Tibial nerve (tissue), 4 donors: ENCODE measurements around the gene INTS3.

Source experiments
- EP300 ChIP-seq, 2 donors: sonication (generic); formaldehyde crosslinking; IDR thresholded peaks; one replicate each; pipeline ENCODE4 v1.6.1; 2017; ENCODE audit warnings: antibody characterized with exemption in 2 of 2, mild to moderate bottlenecking in 1 of 2
- POLR2A ChIP-seq, 2 donors: fragments of 450-650 bp; IDR thresholded peaks; one replicate each; pipeline ENCODE4 v1.6.1; 2017; ENCODE audit warnings: antibody characterized with exemption in 2 of 2, mild to moderate bottlenecking in 2 of 2, moderate library complexity in 2 of 2
- TF ChIP-seq, protein P1 (sequence below), 5 experiments: fragments of 200-600 bp in 3 of 5; fragments of 450-650 bp in 2 of 5; sonication (generic) in 3 of 5; IDR thresholded peaks; one replicate each; pipeline ENCODE4 v1.5.1; 2016 to 2019; ENCODE audit warnings: antibody characterized with exemption in 5 of 5, mild to moderate bottlenecking in 3 of 5, moderate library complexity in 2 of 5

- TF ChIP-seq EP300 (IDR thresholded peaks at IDR 0.05) (no peak), POLR2A (IDR thresholded peaks at IDR 0.05) (no peak)
- TF ChIP-seq, protein P1, sequence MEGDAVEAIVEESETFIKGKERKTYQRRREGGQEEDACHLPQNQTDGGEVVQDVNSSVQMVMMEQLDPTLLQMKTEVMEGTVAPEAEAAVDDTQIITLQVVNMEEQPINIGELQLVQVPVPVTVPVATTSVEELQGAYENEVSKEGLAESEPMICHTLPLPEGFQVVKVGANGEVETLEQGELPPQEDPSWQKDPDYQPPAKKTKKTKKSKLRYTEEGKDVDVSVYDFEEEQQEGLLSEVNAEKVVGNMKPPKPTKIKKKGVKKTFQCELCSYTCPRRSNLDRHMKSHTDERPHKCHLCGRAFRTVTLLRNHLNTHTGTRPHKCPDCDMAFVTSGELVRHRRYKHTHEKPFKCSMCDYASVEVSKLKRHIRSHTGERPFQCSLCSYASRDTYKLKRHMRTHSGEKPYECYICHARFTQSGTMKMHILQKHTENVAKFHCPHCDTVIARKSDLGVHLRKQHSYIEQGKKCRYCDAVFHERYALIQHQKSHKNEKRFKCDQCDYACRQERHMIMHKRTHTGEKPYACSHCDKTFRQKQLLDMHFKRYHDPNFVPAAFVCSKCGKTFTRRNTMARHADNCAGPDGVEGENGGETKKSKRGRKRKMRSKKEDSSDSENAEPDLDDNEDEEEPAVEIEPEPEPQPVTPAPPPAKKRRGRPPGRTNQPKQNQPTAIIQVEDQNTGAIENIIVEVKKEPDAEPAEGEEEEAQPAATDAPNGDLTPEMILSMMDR (IDR thresholded peaks at IDR 0.05): no peak
Measured at GRCh38 chr1:153768316-153769181, 40.7 kb downstream of the INTS3 start.
